Coronary artery (tissue), 2 donors: ENCODE results near the gene SYTL2.

Experiments used
- DNase-seq: peaks from one replicate; pipeline ENCODE4 v3.0.0-alpha.2; 2017; ENCODE audit warnings: low spot score
- H3K27ac ChIP-seq, 2 donors: fragments of 200-600 bp; sonication (generic); one replicate each; pipeline ENCODE4 v1.5.1; 2016 to 2019
- H3K4me3 ChIP-seq: fragments of 200-600 bp; sonication (generic); 2 replicates; pipeline ENCODE4 v1.5.1; 2016; ENCODE audit warnings: mild to moderate bottlenecking, moderate library complexity
- TF ChIP-seq, protein P1 (sequence below): fragments of 200-600 bp; sonication (generic); IDR thresholded peaks from one replicate; pipeline ENCODE4 v1.5.1; 2019; ENCODE audit warnings: antibody characterized with exemption

SYTL2 gene

DNA sequence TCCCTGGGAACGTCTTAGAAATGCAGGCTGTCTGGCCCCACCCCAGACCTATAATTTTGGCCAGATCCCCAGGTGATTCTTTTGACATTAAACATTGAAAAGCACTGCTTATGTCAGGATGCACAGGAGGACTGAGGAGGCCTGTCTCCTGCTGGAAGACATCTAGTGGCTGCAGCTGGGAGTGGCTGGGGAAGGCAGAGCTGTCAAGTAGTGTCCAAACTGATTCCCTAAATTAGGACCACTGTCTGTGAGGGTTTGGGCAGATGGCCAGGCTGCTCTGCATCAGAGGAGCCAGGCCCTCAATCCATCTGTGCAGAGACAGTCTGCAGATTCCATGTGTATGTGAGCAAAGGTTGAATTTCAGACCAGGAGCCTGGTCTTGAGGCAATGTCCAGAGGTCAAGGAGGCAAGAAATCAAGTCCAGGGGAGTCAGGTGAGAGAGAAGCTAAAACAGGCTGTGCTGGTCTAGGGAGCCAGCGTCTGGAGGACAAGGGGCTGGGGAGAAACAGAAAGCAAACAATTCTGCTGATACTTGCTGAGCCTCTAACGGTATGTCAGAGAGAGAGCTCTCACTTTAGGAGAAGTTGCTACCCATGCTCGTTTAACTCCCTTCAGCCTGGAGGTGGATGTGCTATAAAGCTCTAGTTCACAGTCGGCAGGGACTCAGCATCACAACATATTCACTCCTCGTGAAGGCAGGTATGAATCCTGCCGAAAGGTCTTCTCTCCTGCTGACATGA is 15.3 kb upstream of the SYTL2 start:
- no peak for DNase-seq
- TF ChIP-seq, protein P1, sequence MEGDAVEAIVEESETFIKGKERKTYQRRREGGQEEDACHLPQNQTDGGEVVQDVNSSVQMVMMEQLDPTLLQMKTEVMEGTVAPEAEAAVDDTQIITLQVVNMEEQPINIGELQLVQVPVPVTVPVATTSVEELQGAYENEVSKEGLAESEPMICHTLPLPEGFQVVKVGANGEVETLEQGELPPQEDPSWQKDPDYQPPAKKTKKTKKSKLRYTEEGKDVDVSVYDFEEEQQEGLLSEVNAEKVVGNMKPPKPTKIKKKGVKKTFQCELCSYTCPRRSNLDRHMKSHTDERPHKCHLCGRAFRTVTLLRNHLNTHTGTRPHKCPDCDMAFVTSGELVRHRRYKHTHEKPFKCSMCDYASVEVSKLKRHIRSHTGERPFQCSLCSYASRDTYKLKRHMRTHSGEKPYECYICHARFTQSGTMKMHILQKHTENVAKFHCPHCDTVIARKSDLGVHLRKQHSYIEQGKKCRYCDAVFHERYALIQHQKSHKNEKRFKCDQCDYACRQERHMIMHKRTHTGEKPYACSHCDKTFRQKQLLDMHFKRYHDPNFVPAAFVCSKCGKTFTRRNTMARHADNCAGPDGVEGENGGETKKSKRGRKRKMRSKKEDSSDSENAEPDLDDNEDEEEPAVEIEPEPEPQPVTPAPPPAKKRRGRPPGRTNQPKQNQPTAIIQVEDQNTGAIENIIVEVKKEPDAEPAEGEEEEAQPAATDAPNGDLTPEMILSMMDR: peak; percentile 44
- Histone ChIP-seq H3K4me3 (no peak overlapping the region), H3K27ac (peak overlapping the region; percentile 8 to 81)

DNA sequence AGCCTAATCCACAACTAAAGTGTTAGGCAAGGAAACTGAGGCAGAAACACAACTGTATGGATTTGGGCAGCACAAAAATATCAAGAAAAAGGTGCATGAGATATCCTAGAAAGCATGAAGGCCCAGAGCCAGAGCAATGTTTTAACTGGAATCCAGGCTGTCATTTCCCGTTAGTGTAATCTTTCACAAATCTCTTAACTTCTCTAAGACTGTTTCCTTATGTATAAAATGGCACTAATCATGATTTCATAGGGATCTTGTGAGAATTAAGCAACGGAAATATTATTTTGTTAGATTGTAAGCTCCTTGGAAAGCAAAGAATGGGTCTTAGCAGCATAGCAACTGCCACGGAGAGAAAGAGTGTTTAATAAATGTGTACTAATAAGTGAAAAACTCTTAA is 14.7 kb upstream of the SYTL2 start:
- TF ChIP-seq, protein P1: no peak
- no peak for DNase-seq
- Histone ChIP-seq H3K4me3 (no peak overlapping the region), H3K27ac (peak overlapping the region in 1 of 2 donors; percentile 81)

DNA sequence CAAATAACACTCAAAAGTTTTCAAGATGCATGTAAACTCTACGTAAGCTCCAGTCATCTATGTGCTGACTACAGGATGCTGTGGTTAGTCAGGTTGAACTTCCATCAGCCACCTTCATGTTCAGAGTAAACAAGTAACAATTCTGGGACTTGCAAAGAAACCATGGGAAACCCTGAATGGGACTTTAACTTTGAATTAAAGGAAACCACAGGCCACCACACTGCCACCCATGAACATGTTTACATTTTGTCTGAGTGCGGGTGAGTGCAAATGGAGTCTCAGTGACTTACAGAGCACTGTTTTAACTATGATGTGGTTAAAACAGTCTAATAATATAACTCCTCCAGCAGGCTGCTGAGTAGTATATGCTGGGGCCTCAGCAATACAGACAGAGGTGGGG is 12.9 kb upstream of the SYTL2 start:
- no peak for DNase-seq
- Histone ChIP-seq H3K27ac (no peak overlapping the region), H3K4me3 (no peak overlapping the region)
- TF ChIP-seq, protein P1: no peak

DNA sequence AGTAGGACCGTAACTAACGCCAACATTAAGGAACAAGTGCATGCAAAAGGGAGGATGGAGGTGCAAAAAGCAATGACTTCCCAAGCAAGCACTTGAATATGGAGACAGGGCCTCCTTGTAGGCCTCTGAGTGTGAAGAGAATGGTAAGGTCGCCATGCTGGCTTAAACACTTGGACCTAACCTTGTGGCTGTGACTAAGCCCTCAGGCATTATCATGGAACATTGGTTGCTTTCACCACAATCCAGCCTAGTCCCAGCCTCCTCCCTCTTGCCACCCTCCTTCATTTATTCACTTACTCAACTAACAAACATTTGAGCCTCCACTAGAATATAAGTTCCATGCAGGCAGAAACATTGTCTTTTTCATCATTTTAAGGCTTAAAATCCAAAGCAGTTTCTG is 11.9 kb upstream of the SYTL2 start:
- H3K27ac ChIP-seq: no peak overlapping the region
- no peak for DNase-seq
- H3K4me3 ChIP-seq: no peak overlapping the region
- TF ChIP-seq, protein P1: no peak

DNA sequence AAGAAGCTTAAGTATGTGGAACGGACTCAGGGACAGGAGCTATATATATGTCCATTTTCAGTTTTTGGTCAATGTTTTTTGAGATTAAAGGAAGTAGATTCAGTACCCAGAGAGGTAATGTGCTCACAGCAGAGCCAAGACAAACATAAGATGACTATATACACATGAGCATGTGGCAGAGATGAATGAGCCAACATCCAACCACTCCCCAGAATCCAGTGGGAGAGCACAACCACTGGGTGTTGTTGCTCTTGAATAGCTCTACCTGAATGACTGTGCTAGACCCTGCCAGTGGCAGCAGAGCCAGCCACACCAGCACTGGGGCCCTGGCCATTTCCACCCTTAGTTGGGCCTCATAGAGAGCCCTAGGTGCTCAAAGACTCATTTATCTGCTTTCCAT is 10.7 kb upstream of the SYTL2 start:
- TF ChIP-seq, protein P1: no peak
- no peak for DNase-seq
- no peak overlapping the region for H3K4me3 ChIP-seq
- no peak overlapping the region for H3K27ac ChIP-seq

DNA sequence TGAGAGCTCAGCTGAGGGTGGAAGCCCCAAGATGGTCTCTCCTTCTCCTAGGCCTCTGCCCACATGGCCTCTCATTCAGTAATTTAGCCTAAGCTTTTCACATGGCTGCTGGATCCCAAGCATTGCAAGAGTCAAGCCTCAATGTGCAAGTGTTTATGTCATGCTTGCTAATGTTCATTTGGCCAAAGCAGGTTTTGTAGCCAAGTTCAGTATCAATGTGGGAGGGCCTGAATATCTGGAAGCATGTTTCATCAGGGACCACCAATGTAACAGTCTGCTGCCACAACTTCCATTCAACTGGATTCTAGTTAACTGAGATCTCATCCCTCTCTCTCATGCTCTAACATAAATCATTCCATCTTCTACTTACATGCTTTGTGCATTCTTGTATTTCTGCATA is 8.5 kb upstream of the SYTL2 start:
- TF ChIP-seq, protein P1: no peak
- no peak for DNase-seq
- H3K27ac ChIP-seq: no peak overlapping the region
- no peak overlapping the region for H3K4me3 ChIP-seq

DNA sequence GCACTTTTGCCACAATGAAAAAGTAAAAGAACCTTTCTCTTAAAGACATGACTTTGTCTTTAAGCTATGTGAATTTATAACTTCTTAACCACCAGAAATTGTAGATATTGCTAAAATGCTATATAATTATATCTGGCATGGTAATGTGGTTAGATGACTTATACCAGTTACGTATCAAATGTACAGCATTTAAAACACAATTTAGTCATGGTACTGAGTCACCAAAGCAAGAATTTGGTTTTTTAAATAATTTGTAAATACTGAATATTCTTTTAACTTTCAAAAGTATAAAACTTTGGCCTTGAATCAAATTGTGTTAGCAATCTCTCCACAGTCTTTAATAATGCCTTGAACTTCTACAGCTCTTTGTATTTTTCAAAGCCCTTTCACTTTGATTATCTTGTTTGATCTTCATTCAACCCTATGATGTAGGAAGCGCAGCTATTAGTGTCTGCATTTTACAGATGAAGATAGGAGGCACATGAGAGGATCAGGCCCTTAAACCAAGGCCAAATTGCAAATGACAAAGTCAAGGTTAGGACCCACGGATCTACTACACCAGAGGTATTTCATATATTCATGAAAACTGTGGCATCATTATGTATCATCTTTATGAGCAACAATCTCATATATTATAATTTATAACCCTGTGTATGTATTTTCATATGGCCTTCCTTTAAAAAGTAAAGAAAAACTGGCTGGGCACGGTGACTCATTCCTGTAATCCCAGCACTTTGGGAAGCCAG is 4.4 kb upstream of the SYTL2 start:
- Histone ChIP-seq H3K4me3 (no peak overlapping the region), H3K27ac (no peak overlapping the region)
- no peak for DNase-seq
- TF ChIP-seq, protein P1: no peak
